ENCODE data around the gene ZFP36.

ZFP36 gene

DNA sequence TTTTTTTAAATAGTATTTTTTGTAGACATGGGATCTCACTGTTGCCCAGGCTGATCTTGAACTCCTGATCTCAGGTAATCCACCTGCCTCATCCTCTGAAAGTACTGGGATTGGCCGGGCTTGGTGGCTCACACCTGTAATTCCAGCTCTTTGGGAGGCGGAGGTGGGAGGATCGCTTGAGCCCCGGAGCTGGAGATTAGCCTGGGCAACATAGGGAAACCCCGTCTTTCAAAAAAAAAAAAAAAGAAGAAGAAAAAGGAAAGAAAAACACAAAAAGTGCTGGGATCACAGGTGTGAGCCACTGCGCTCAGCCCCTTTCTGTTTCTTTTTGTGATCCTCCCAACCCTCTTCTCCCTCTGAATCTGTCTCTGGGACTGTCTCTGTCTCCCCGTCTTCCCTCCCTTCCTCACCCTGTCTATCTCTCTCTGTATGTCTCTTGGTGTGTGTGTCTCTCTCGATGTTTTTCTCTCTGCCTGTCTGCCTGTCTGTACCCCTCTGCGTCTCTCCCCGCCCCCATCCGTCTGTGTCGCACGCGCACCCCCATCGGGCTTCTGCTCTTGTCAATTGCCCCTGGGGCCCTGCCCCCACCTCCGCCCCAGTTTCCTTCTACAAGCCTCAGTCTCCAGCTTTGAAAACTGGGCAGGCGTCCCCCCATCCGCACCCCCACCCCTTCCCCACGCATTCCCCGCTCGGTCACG, 540 bp upstream of the ZFP36 start:
- DNase-seq (ENCODE audit: low spot score), result no peak

DNA sequence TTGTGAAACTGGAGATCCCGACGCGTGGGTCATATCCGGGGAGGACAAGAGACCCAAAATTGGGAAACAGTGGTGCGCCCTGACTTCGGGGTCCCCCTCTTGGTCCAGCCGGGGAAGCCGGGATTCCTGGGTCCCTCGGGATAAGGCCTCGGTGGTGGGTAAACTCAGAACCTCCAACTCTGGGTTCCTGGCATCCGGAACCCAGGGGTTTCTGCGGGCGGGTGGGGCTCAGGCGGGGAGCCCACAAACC, 688 bp downstream of the ZFP36 start:
- no peak for DNase-seq (ENCODE audit: low spot score)

DNA sequence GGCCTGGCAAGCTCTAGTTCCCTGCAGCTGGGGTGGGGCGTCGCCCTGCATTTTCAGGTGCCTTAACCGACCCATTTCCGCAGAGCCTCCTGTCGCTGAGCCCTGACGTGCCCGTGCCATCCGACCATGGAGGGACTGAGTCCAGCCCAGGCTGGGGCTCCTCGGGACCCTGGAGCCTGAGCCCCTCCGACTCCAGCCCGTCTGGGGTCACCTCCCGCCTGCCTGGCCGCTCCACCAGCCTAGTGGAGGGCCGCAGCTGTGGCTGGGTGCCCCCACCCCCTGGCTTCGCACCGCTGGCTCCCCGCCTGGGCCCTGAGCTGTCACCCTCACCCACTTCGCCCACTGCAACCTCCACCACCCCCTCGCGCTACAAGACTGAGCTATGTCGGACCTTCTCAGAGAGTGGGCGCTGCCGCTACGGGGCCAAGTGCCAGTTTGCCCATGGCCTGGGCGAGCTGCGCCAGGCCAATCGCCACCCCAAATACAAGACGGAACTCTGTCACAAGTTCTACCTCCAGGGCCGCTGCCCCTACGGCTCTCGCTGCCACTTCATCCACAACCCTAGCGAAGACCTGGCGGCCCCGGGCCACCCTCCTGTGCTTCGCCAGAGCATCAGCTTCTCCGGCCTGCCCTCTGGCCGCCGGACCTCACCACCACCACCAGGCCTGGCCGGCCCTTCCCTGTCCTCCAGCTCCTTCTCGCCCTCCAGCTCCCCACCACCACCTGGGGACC, 1.2 kb downstream of the ZFP36 start:
- DNase-seq (ENCODE audit: low spot score), result no peak

GRCh38 chr19:39408392-39409207, 2.0 kb downstream of the ZFP36 start:
- DNase-seq (ENCODE audit: low spot score), result no peak

DNA sequence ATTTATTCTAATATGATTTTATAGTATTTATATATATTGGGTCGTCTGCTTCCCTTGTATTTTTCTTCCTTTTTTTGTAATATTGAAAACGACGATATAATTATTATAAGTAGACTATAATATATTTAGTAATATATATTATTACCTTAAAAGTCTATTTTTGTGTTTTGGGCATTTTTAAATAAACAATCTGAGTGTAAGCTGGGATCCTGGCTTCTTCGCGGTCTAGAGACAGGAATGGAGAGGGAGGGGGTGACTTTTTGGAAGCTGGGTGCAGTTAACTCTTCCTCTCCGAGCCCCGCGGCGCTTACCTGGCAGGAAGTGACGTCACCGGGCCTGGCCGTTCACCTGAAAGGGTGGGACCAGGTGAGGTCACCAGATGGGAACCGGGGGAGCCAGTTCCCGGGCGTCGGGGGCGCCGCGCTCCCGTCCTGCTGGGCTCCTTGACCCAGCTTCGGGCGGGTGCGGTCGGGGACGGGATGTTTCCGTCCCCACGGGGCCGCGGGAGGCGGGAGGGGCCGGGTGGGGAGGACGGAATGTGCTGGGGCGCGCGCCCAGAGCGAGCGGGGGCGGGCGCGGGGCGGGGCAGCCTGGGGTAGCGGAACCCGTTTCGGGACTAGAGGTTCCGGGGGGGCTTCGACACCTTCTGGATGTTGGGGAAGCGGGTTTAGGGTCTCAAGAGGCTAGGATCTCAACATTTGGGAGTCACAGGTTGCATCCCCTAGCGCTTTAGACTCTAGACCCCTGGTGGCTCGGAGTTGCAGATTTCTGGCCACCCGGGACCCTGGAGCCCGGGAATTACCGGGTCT, 2.8 kb downstream of the ZFP36 start:
- peak; percentile 91 for DNase-seq (ENCODE audit: low spot score)

- no peak for DNase-seq (ENCODE audit: low spot score)
These were observed 3.6 kb downstream of the ZFP36 start for GRCh38 chr19:39410017-39410830.

DNA sequence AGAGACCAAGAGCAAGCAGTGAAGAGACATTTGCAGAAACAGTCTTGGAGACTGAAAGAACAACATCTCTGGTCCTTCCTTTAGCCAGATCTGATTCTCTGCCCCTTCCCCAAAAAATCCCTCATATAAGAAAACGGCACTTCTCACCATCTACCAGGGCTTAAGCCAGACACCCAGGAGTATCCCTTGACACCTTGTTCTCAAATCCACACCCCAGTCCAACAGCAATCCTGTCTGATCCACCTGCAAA, 4.1 kb downstream of the ZFP36 start:
- DNase-seq (ENCODE audit: low spot score), result no peak

DNA sequence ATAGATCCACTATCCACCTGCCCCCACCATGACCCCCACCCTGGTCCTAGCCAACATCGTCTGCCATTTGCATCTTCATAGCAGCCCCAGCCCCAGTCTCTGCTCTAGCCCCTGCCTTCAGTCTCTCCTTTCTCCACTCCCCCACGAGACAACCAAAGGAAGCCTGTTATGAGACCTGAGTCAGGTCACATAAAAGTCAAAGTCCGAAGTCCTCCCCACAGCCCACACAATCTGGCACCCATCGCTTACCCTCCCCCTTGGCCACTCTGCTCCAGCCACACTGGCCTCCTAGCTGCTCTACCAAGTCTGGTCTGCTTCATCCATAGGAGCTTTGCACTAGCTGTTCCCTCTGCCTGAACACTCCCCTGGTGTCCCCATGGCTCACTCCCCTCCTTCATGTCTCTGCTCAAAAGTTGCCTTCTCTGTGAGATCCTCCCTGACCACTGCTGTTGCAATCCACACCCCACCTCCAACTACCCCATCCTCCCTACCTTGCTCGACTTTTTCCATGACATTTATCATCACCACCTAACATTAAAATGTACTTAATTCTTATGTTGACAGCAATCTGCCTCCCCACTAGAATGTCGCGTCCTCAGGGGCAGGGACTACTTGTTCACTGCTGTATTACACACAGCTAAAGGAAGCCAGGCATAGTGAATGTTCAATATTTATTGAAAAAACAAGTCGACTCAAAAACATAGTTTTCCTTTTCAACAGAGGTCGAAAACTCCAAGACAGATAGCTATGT, 4.6 kb downstream of the ZFP36 start:
- DNase-seq (ENCODE audit: low spot score), result no peak

DNA sequence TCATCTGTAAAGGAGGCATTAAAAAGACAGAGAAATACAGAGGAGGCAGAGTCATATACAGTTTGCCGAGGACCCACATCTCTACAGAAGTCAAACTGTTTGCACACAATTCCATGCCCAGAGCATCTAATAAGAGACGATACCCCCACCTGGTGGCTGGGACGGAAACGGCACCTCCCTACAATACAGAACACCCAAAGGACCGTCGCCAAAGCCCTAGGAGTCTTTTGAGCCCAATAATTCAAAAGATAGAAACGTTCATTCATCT, 5.1 kb downstream of the ZFP36 start:
- peak; percentile 89 for DNase-seq (ENCODE audit: low spot score)

GRCh38 chr19:39412100-39412866, 5.6 kb downstream of the ZFP36 start, which contains the start of gene PLEKHG2:
Gene PLEKHG2, plus strand, starts transcription at chr19:39412669. Its CDS starts 1,418 bp downstream, at chr19:39414087.
- peak; percentile 100 for DNase-seq (ENCODE audit: low spot score)

- no peak for DNase-seq (ENCODE audit: low spot score)
These were observed 6.2 kb downstream of the ZFP36 start for GRCh38 chr19:39412867-39413271.

GRCh38 chr19:39413272-39413910, 6.7 kb downstream of the ZFP36 start:
- DNase-seq (ENCODE audit: low spot score), result peak; percentile 89

GRCh38 chr19:39413911-39414608, 7.4 kb downstream of the ZFP36 start:
- no peak for DNase-seq (ENCODE audit: low spot score)

DNA sequence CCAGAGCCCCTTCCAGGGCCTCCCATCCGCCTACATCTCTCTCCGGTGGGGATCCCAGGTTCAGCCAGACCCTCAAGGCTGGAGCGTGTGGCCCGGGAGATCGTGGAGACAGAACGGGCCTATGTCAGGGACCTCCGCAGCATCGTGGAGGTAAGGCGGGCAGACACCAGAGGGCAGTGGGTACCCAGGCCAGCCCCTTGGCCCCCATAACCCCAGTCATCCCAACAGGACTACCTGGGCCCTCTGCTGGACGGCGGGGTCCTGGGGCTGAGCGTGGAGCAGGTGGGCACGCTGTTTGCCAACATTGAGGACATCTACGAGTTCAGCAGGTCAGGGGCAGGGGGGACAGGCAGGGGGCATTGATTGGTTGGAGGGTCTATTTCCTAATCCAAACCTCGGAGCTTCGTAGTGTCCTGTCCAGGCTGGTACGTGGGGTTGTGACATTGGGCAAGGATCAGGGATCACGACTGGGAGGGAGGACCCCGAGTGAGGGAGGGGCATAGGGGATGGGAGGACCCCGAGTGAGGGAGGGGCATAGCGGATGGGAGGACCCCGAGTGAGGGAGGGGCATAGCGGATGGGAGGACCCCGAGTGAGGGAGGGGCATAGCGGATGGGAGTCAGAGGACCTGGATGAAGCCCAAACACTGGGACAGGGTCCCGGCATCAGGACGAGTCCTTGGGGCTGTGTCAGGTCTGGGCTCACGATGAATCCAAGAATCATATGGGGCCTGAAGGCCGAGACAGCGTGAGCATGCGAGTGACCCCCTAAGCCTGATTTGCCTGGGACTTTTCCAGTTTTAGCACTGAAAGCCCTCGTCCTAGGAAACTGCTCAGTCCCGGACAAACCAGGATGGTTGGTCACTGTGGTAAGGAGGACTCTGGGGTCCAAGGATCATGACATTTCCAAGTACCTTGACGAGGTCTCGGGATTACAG, 8.7 kb downstream of the ZFP36 start:
- DNase-seq (ENCODE audit: low spot score), result no peak

- DNase-seq (ENCODE audit: low spot score), result no peak
These were observed 9.8 kb downstream of the ZFP36 start for GRCh38 chr19:39416152-39417120.

DNA sequence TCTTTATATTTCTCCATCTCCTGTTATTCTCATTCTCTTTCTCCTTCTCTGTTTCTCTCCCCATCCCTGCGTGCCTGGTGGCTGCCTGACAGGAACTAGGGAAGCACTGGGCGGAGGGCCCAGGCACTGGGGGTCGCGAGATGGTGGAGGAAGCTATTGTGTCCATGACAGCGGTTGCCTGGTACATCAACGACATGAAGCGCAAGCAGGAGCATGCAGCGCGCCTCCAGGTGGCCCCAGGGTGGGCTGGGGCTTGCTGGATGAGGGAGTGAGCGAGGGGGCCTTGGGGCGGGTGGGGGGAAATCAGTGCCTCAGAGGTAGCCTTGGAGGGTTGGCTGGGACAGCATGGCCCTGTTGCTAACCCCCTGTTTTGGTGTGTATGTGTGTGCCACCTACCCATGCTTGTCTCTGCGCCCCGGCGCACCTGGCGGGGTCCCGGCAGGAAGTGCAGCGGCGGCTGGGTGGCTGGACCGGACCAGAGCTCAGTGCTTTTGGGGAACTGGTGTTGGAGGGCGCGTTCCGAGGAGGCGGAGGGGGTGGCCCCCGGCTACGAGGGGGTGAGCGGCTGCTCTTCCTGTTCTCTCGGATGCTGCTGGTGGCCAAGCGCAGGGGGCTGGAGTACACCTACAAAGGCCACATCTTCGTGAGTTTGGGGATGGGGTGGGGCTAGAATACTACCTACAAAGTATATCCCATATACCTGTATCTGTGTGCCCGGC, 11.0 kb downstream of the ZFP36 start:
- no peak for DNase-seq (ENCODE audit: low spot score)

Measured in left forelimb (tissue), 1 donor.